ENCODE data around the gene LRRC4.

Gene LRRC4

GRCh38 chr7:128053991-128054390, 22.8 kb upstream of the LRRC4 start:
- H3K4me3 ChIP-seq (ENCODE audit: low read length) = no peak overlapping the region
- no peak for TF ChIP-seq CTCF (IDR thresholded peaks at IDR 0.05; ENCODE audit: insufficient read depth, low read depth, low read length, missing control alignments)
- DNase-seq (ENCODE audit: low read depth) = no peak

GRCh38 chr7:128053023-128053422, 21.8 kb upstream of the LRRC4 start:
- DNase-seq (ENCODE audit: low read depth) = peak; percentile 41
- no peak overlapping the region for H3K4me3 ChIP-seq (ENCODE audit: low read length)
- TF ChIP-seq CTCF (IDR thresholded peaks at IDR 0.05; ENCODE audit: insufficient read depth, low read depth, low read length, missing control alignments) = no peak

GRCh38 chr7:128052404-128052803, 21.2 kb upstream of the LRRC4 start:
- no peak overlapping the region for H3K4me3 ChIP-seq (ENCODE audit: low read length)
- no peak for DNase-seq (ENCODE audit: low read depth)
- no peak for TF ChIP-seq CTCF (IDR thresholded peaks at IDR 0.05; ENCODE audit: insufficient read depth, low read depth, low read length, missing control alignments)

GRCh38 chr7:128045766-128046165, 14.5 kb upstream of the LRRC4 start:
- TF ChIP-seq CTCF (IDR thresholded peaks at IDR 0.05; ENCODE audit: insufficient read depth, low read depth, low read length, missing control alignments) = no peak
- DNase-seq (ENCODE audit: low read depth) = no peak
- no peak overlapping the region for H3K4me3 ChIP-seq (ENCODE audit: low read length)

GRCh38 chr7:128045158-128045557, 13.9 kb upstream of the LRRC4 start:
- DNase-seq (ENCODE audit: low read depth) = no peak
- no peak overlapping the region for H3K4me3 ChIP-seq (ENCODE audit: low read length)
- no peak for TF ChIP-seq CTCF (IDR thresholded peaks at IDR 0.05; ENCODE audit: insufficient read depth, low read depth, low read length, missing control alignments)

GRCh38 chr7:128044064-128044463, 12.8 kb upstream of the LRRC4 start:
- no peak for DNase-seq (ENCODE audit: low read depth)
- no peak overlapping the region for H3K4me3 ChIP-seq (ENCODE audit: low read length)
- TF ChIP-seq CTCF (IDR thresholded peaks at IDR 0.05; ENCODE audit: insufficient read depth, low read depth, low read length, missing control alignments) = no peak

- no peak for TF ChIP-seq CTCF (IDR thresholded peaks at IDR 0.05; ENCODE audit: insufficient read depth, low read depth, low read length, missing control alignments)
- no peak for DNase-seq (ENCODE audit: low read depth)
- H3K4me3 ChIP-seq (ENCODE audit: low read length) = no peak overlapping the region
These were observed 10.8 kb upstream of the LRRC4 start for GRCh38 chr7:128042012-128042411.

Data from epithelial cell of esophagus (primary cell).